ENCODE data around the gene MITF. TPM values are rescaled to one million over a fixed set of nuclear protein-coding genes. Genes with fewer than 3 reads are reported as not detected.

The MITF gene
- total RNA-seq, 1 donor from 2014 or later = 43.8 TPM

- DNase-seq (ENCODE audit: low spot score) = no peak
These were observed 202.3 kb downstream of the MITF start for GRCh38 chr3:69941439-69942176.

GRCh38 chr3:69944931-69945493 lies 205.7 kb downstream of the MITF start:
- DNase-seq (ENCODE audit: low spot score) = no peak

GRCh38 chr3:69948246-69948862 lies 209.1 kb downstream of the MITF start:
- no peak for DNase-seq (ENCODE audit: low spot score)

GRCh38 chr3:69951616-69952015 lies 212.4 kb downstream of the MITF start:
- no peak for DNase-seq (ENCODE audit: low spot score)

- no peak for DNase-seq (ENCODE audit: low spot score)
These were observed 220.3 kb downstream of the MITF start for GRCh38 chr3:69959581-69959980.

- no peak for DNase-seq (ENCODE audit: low spot score)
These were observed 222.6 kb downstream of the MITF start for GRCh38 chr3:69961706-69962439.

- no peak for DNase-seq (ENCODE audit: low spot score)
These were observed 224.4 kb downstream of the MITF start for GRCh38 chr3:69963643-69964042.

GRCh38 chr3:69967156-69967555 lies 227.9 kb downstream of the MITF start:
- no peak for DNase-seq (ENCODE audit: low spot score)

- no peak for DNase-seq (ENCODE audit: low spot score)
These were observed 231.6 kb downstream of the MITF start for GRCh38 chr3:69970827-69971226.

GRCh38 chr3:69972672-69973071 lies 233.4 kb downstream of the MITF start:
- no peak for DNase-seq (ENCODE audit: low spot score)

- no peak for DNase-seq (ENCODE audit: low spot score)
These were observed 236.8 kb downstream of the MITF start for GRCh38 chr3:69976021-69976420.

GRCh38 chr3:69983546-69984265 lies 244.4 kb downstream of the MITF start:
- no peak for DNase-seq (ENCODE audit: low spot score)

- DNase-seq (ENCODE audit: low spot score) = no peak
These were observed 246.0 kb downstream of the MITF start for GRCh38 chr3:69985266-69985665.

GRCh38 chr3:69986419-69986818 lies 247.2 kb downstream of the MITF start:
- no peak for DNase-seq (ENCODE audit: low spot score)

GRCh38 chr3:69987833-69988232 lies 248.6 kb downstream of the MITF start:
- DNase-seq (ENCODE audit: low spot score) = no peak

GRCh38 chr3:69993757-69994156 lies 254.5 kb downstream of the MITF start:
- DNase-seq (ENCODE audit: low spot score) = no peak

GRCh38 chr3:69994919-69995318 lies 255.7 kb downstream of the MITF start:
- no peak for DNase-seq (ENCODE audit: low spot score)

GRCh38 chr3:69997631-69998307 lies 258.5 kb downstream of the MITF start:
- no peak for DNase-seq (ENCODE audit: low spot score)

GRCh38 chr3:69998759-69999139 lies 259.5 kb downstream of the MITF start:
- no peak for DNase-seq (ENCODE audit: low spot score)

GRCh38 chr3:69999140-70000027 lies 260.1 kb downstream of the MITF start, which contains the start of gene SAMMSON:
SAMMSON (plus strand) TSS chr3:69999733.
- no peak for DNase-seq (ENCODE audit: low spot score)
